ENCODE data around the gene CDH4. TPM values are rescaled to one million over a fixed set of nuclear protein-coding genes. Genes with fewer than 3 reads are reported as not detected.

Gene CDH4
- total RNA-seq, 1 donor from 2014 or later: 8.9 TPM

DNA sequence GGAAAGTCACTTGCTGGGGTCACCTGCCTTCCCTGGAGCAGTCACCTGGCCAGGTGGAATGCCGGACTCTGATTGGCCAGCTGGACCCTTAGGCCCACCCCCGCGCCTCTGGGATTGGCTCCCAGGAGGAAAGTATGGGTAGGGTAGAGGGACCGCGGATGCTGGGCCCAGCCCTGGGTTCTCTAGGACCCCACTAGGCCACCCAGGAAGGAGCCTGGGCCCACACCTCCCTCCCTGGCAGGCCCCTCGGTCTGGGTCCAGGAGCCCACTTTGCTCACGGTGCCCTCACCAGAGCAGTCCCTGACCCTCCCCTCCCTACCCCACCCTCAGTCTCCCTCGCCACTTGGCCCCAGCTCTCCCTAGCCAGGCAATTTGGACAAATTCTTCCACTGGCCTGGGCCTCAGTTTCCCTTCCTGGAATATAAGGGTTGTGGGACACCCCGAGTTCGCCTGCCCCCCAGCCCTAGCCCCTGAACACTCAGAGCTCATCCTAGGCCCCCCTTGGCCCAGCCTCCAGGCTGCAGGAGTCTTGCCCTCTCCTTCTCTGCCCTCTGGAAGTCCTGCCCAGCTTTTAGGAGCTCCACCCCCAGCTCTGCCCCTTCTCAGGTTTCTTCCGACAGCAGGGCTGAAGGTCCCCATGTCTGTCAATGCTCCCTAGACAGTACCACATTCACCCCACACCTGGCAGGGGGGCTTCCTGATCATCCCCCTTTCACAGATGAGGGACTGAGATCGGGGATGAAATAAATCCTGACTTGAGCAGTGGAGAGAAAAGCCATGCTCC, 514.0 kb downstream of the CDH4 start:
- no peaks in the 10 kb centered on the region for H3K27me3 Mint-ChIP-seq (ENCODE audit: low read depth)
- H3K4me1 Mint-ChIP-seq: peaks cover under 1% of the 10 kb centered on the region
- H3K4me3 Mint-ChIP-seq: no peak overlapping the region
- no peak overlapping the region for H3K27ac Mint-ChIP-seq (ENCODE audit: unreplicated experiment)
- no peaks in the 10 kb centered on the region for H3K9me3 Mint-ChIP-seq
- no peak for DNase-seq (ENCODE audit: low read depth, low spot score)
- TF ChIP-seq, protein P1, sequence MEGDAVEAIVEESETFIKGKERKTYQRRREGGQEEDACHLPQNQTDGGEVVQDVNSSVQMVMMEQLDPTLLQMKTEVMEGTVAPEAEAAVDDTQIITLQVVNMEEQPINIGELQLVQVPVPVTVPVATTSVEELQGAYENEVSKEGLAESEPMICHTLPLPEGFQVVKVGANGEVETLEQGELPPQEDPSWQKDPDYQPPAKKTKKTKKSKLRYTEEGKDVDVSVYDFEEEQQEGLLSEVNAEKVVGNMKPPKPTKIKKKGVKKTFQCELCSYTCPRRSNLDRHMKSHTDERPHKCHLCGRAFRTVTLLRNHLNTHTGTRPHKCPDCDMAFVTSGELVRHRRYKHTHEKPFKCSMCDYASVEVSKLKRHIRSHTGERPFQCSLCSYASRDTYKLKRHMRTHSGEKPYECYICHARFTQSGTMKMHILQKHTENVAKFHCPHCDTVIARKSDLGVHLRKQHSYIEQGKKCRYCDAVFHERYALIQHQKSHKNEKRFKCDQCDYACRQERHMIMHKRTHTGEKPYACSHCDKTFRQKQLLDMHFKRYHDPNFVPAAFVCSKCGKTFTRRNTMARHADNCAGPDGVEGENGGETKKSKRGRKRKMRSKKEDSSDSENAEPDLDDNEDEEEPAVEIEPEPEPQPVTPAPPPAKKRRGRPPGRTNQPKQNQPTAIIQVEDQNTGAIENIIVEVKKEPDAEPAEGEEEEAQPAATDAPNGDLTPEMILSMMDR (conservative IDR thresholded peaks at IDR 0.05): no peak
- H3K36me3 Mint-ChIP-seq (ENCODE audit: low read depth): no peaks in the 10 kb centered on the region

DNA sequence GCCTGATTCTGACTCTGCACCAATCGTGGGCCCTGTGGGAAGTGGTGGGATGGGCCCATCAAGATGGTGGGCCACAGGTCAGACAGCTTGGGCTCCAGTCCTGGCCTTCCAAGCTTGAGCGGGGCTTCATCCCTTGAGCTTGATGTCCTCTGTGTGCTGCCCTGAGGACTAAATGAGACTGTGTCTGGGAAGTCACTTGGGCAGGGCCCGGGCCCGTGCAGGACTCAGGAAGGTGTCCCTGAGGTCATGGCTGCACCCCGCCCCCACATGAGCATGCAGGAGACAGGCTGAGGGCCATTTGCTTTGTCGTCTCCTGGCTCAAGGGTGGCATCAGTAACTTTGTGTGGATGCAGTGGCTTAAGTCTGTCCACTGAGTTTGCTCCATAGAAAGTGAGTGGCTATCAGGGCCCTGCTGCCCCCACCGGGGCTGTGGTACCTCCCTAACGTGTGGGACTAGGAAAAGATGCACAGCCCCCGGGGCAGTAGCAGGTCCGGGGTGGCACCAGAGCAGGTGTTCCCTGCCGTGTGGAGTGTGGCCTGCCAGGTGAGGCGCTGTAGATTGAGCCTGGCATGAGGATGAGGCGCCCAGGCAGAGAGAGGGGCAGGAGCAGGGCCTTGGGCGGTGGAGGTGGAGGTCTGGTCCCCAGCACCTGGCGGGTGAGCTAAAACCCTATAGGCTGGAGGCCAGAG, 515.0 kb downstream of the CDH4 start:
- Mint-ChIP-seq H3K27me3 (ENCODE audit: low read depth) (no peaks in the 10 kb centered on the region), H3K4me1 (no peaks in the 10 kb centered on the region), H3K4me3 (no peak overlapping the region), H3K27ac (ENCODE audit: unreplicated experiment) (peak overlapping the region; percentile 84), H3K36me3 (ENCODE audit: low read depth) (no peaks in the 10 kb centered on the region), H3K9me3 (no peaks in the 10 kb centered on the region)
- TF ChIP-seq, protein P1 (conservative IDR thresholded peaks at IDR 0.05): no peak
- DNase-seq (ENCODE audit: low read depth, low spot score): no peak

DNA sequence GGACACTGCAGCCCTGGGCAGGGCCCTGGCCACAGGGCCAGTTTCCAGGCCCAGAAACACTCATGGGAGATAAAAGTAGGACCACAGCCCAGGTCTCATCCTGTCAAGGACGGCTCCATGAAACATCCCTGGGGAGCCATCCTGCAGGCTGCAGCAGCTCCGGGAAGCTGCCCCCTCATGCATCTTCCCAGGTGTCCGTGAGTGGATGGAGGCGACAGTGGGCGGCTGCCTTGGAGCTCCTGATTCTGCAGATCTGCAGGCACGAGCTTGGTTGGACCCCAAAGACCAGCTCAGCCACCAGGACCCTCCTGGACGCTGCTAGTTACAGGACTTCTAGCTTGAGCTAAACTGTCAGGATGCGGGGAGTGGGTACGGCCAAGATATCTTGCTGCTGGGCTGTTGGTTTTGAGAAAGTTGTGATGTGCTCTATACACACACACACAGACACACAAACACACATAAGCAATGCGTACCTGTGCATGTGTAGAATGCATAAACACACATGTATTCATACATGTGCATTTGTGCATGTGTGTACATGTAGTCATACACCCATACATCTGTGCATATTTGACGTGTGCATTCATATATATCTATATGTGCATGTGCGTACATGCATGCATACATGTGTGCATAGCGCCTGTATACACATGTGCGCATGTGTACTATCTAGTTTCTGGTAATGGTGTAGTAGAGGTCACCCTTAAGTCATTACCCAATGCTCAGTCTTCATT, 515.9 kb downstream of the CDH4 start:
- TF ChIP-seq, protein P1 (conservative IDR thresholded peaks at IDR 0.05): no peak
- no peaks in the 10 kb centered on the region for H3K27me3 Mint-ChIP-seq (ENCODE audit: low read depth)
- no peak overlapping the region for H3K27ac Mint-ChIP-seq (ENCODE audit: unreplicated experiment)
- no peaks in the 10 kb centered on the region for H3K4me1 Mint-ChIP-seq
- no peaks in the 10 kb centered on the region for H3K36me3 Mint-ChIP-seq (ENCODE audit: low read depth)
- H3K4me3 Mint-ChIP-seq: no peak overlapping the region
- DNase-seq (ENCODE audit: low read depth, low spot score): no peak
- H3K9me3 Mint-ChIP-seq: no peaks in the 10 kb centered on the region

DNA sequence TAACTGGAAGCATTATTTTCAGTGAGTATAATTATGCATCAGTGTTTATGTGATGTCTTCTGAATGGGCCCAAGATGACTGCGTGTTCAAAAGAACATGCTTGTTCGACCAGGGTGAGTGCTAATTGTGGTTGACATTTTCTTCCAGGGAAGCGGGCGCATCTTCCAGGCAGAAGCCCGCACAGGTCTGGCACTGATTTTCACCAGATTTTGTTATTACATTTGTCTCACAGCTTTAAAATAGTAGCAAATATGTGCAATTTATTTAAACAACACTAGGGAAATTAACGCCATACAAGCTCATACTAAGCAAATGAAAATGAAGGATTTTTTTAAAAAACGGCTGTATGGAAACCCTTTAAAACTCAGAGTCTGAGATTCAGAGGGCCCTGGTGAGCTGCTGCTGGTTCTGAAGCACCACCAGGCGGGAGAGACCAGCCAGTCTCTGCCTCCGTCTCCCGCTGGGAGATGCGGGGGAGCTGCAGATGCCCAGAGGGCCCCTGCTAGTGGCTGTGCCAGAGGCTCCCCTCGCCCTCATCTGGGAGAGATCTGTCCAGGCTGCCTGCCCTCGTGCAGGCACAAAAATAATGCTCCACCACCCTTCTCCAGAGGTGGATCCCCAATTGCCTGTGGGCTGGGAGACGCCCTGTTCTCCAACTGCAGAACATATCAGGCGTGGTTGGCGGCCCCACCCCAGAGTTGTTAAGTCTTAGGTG, 516.7 kb downstream of the CDH4 start:
- no peaks in the 10 kb centered on the region for H3K36me3 Mint-ChIP-seq (ENCODE audit: low read depth)
- H3K27me3 Mint-ChIP-seq (ENCODE audit: low read depth): no peaks in the 10 kb centered on the region
- TF ChIP-seq, protein P1 (conservative IDR thresholded peaks at IDR 0.05): no peak
- no peak overlapping the region for H3K27ac Mint-ChIP-seq (ENCODE audit: unreplicated experiment)
- H3K9me3 Mint-ChIP-seq: no peaks in the 10 kb centered on the region
- H3K4me3 Mint-ChIP-seq: no peak overlapping the region
- no peak for DNase-seq (ENCODE audit: low read depth, low spot score)
- peaks cover 4% of the 10 kb centered on the region for H3K4me1 Mint-ChIP-seq

DNA sequence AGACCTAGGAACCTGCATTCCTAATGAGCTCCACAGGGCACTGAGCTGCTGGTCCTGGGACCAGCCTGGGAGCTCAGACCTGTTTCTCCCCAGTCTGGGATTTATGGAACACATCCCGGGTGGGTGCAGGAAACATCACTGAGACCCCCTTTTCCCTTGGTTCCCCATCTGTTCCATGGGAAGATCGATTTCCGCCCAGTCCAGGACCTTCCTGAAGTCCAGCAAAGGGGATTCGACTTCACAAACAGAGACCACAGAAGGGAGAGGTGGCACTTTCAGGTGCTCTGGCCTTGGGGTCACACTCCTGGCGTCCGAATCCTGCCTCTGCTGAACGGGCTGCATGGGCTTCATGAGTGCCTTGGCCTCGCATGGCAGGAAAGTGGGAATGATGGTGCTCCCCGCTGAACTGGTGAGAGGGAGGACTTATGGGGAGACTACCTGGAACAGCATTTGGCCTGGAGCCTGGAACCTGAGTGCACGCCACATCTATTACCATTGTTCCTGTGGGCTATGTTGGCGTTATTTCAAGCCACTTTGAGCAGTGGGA, 517.3 kb downstream of the CDH4 start:
- no peak overlapping the region for H3K4me3 Mint-ChIP-seq
- no peaks in the 10 kb centered on the region for H3K27me3 Mint-ChIP-seq (ENCODE audit: low read depth)
- H3K27ac Mint-ChIP-seq (ENCODE audit: unreplicated experiment): no peak overlapping the region
- TF ChIP-seq, protein P1 (conservative IDR thresholded peaks at IDR 0.05): no peak
- H3K4me1 Mint-ChIP-seq: peaks cover 4% of the 10 kb centered on the region
- H3K36me3 Mint-ChIP-seq (ENCODE audit: low read depth): no peaks in the 10 kb centered on the region
- H3K9me3 Mint-ChIP-seq: no peaks in the 10 kb centered on the region
- no peak for DNase-seq (ENCODE audit: low read depth, low spot score)

Measured in neural crest cell (in vitro differentiated cells).